Spleen (tissue), 11 donors: Measurements from ENCODE around the gene CLDN11. TPM values are rescaled to one million over a fixed set of nuclear protein-coding genes. Genes with fewer than 3 reads are reported as not detected.

Experiments used
- DNase-seq: peaks from one replicate; pipeline ENCODE4 v3.0.0-alpha.2; 2020
- H3K27ac ChIP-seq, 8 donors: fragments of 200-600 bp; sonication (generic) in 7 of 8; 1 replicate in 4 of 8; 2 replicates in 4 of 8; pipeline versions ENCODE4 v1.5.0 to v1.8.0; 2016 to 2021; ENCODE audit warnings: inconsistent platforms in 4 of 8, mild to moderate bottlenecking in 4 of 8, moderate library complexity in 1 of 8
- H3K27me3 ChIP-seq, 7 donors: fragments of 200-600 bp; sonication (generic) in 6 of 7; replicated peaks in 1 of 7; 1 replicate in 4 of 7; 2 replicates in 3 of 7; pipeline versions ENCODE4 v1.5.0 to v1.8.0; 2016 to 2021; ENCODE audit warnings: inconsistent platforms in 3 of 7, mild to moderate bottlenecking in 1 of 7
- H3K36me3 ChIP-seq, 6 donors: fragments of 200-600 bp; sonication (generic) in 5 of 6; 1 replicate in 4 of 6; 2 replicates in 2 of 6; pipeline versions ENCODE4 v1.5.0 to v1.8.0; 2016 to 2021; ENCODE audit warnings: inconsistent platforms in 2 of 6
- H3K4me1 ChIP-seq, 6 donors: fragments of 200-600 bp; sonication (generic) in 5 of 6; 1 replicate in 3 of 6; 2 replicates in 3 of 6; pipeline versions ENCODE4 v1.5.0 to v1.8.0; 2016 to 2021; ENCODE audit warnings: inconsistent platforms in 3 of 6
- H3K4me3 ChIP-seq, 8 donors: fragments of 200-600 bp; sonication (generic) in 7 of 8; 1 replicate in 4 of 8; 2 replicates in 4 of 8; pipeline versions ENCODE4 v1.5.0 to v1.8.0; 2016 to 2021; ENCODE audit warnings: inconsistent platforms in 4 of 8, mild to moderate bottlenecking in 4 of 8, moderate library complexity in 2 of 8
- H3K9me3 ChIP-seq, 8 donors: fragments of 200-600 bp; sonication (generic) in 7 of 8; 1 replicate in 4 of 8; 2 replicates in 4 of 8; pipeline versions ENCODE4 v1.5.0 to v1.8.0; 2016 to 2021; ENCODE audit warnings: inconsistent platforms in 4 of 8
- POLR2A ChIP-seq, 3 donors: fragments of 450-650 bp; IDR thresholded peaks; one replicate each; pipeline ENCODE4 v1.5.1; 2017; ENCODE audit warnings: antibody characterized with exemption in 3 of 3, mild to moderate bottlenecking in 1 of 3
- POLR2AphosphoS5 ChIP-seq, 3 donors: sonication (generic); formaldehyde crosslinking; IDR thresholded peaks; one replicate each; pipeline ENCODE4 v1.5.1; 2017; ENCODE audit warnings: antibody characterized with exemption in 3 of 3
- WGBS, 5 donors: extraction: QIAGEN DNeasy Blood & Tissue Kit in 3 of 5; methylation state at CpG; one replicate each; pipeline versions ENCODE4 v1.1.5 to v1.1.7; 2013 to 2018; 5-methylcytosine and 5-hydroxymethylcytosine counted together
- intact Hi-C: fragments of 100-400 bp; cut with DNase I; formaldehyde crosslinking; loops from one replicate; pipeline ENCODE4 v1.15.0; 2023; ENCODE audit warnings: low total_unique reads
- polyA plus RNA-seq, 3 donors: library from polyadenylated mRNA; stranded (reverse); fragments of 200-250 nt; gene quantifications; one replicate each; pipeline ENCODE4 v1.2.1, GENCODE V29; 2013
- total RNA-seq, 7 donors: library from RNA; depleted of rRNA in 3 of 7; stranded (reverse); fragments of >200 nt in 3 of 7; fragmentation: NEBNext Ultra II Directional in 4 of 7; extraction: Animal tissue kit (Norgen Biotek cat#: 25700) in 4 of 7; gene quantifications; one replicate each; pipeline versions ENCODE4 v1.1.0 to v1.2.1, GENCODE V29; 2016 to 2021
- TF ChIP-seq, protein P1 (sequence below), 11 experiments: fragments of 200-600 bp in 7 of 11; fragments of 450-650 bp in 4 of 11; sonication (generic) in 4 of 11; IDR thresholded peaks in 8 of 11; conservative IDR thresholded peaks in 3 of 11; 1 replicate in 7 of 11; 2 replicates in 4 of 11; pipeline versions ENCODE4 v1.4.0 to v1.8.0; 2016 to 2021; ENCODE audit warnings: antibody characterized with exemption in 11 of 11, inconsistent platforms in 4 of 11, mild to moderate bottlenecking in 1 of 11
- donor health status: healthy with polysubstance abuse.
- donor health status: DM: no; HTN: no; CAD: no; lungs with moderate emphysema.
- donor health status: DM: no; HTN: no; CAD: no.
- donor health status: Bipolar disorder and iron deficiency.
- donor health status: healthy.
- donor health status: DM: no; HTN: no; CAD: no.
- donor health status: DM: yes; HTN: yes; CAD: no.

Gene CLDN11
- total and polyA plus RNA-seq, 10 donors: 0.70 to 10.7 (median 4.1) TPM

DNA sequence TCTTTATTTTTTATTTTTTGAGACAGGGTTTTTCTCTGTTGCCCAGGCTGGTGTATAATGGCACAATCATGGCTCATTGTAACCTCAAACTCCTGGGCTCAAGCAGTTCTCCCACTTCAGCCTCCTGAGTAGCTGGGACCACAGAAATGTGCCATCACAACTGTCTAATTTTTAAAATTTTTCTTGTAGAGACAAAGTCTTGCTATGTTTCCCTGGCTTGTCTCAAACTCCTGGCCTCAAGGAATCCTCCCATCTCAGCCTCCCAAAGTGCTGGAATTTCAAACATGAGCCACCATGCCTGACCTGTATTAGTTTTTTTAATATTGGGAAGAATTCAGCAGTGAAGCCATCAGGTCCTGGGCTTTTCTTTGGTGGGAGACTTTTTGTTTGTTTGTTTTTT lies 13.6 kb upstream of the CLDN11 start:
- H3K4me3 ChIP-seq: no peak overlapping the region
- no peaks in the 10 kb centered on the region for H3K9me3 ChIP-seq
- H3K27me3 ChIP-seq: no peaks in the 10 kb centered on the region
- H3K4me1 ChIP-seq: no peaks in the 10 kb centered on the region
- no peak overlapping the region for H3K27ac ChIP-seq
- intact Hi-C loops: no loop called here
- DNase-seq: no peak
- TF ChIP-seq POLR2A (IDR thresholded peaks at IDR 0.05) (no peak), POLR2AphosphoS5 (IDR thresholded peaks at IDR 0.05) (no peak)
- TF ChIP-seq, protein P1, sequence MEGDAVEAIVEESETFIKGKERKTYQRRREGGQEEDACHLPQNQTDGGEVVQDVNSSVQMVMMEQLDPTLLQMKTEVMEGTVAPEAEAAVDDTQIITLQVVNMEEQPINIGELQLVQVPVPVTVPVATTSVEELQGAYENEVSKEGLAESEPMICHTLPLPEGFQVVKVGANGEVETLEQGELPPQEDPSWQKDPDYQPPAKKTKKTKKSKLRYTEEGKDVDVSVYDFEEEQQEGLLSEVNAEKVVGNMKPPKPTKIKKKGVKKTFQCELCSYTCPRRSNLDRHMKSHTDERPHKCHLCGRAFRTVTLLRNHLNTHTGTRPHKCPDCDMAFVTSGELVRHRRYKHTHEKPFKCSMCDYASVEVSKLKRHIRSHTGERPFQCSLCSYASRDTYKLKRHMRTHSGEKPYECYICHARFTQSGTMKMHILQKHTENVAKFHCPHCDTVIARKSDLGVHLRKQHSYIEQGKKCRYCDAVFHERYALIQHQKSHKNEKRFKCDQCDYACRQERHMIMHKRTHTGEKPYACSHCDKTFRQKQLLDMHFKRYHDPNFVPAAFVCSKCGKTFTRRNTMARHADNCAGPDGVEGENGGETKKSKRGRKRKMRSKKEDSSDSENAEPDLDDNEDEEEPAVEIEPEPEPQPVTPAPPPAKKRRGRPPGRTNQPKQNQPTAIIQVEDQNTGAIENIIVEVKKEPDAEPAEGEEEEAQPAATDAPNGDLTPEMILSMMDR (IDR thresholded peaks at IDR 0.05 in 8 of 11, conservative IDR thresholded peaks at IDR 0.05 in 3 of 11): no peak
- no peaks in the 10 kb centered on the region for H3K36me3 ChIP-seq

DNA sequence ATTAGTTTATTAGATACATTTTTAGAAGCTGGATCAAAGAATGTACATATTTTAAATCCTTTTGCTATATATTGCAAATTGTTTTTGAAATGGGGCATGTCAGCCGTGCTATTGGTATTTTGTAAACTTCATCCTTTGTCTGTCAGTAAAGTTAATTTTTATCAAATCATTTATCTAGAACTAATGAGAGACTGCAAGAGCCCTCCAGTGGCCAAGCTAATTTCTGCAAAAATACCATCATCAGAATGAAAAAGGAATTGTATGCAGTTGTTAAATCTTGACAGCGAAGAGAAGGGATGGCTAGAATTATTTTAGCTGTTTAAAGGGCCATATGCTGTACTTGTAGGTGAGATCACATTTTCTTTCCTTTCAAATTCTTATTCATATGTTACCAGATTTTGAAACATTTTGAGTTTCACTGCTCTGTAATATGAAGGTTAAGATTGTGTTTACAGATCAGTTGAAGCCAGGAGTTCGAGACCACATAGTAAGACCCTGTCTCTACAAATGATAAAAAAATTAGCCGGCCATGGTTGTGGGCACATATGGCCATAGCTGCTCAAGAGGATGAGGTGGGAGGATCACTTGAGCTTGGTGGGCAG lies 8.1 kb upstream of the CLDN11 start:
- DNase-seq: no peak
- no peaks in the 10 kb centered on the region for H3K9me3 ChIP-seq
- H3K36me3 ChIP-seq: no peaks in the 10 kb centered on the region
- TF ChIP-seq, protein P1 (IDR thresholded peaks at IDR 0.05 in 8 of 11, conservative IDR thresholded peaks at IDR 0.05 in 3 of 11): peak in 7 of 11 experiments; percentile 18 to 50 (median 45)
- TF ChIP-seq POLR2AphosphoS5 (IDR thresholded peaks at IDR 0.05): no peak
- H3K27ac ChIP-seq: no peak overlapping the region
- WGBS, 5 donors: 63 to 75% (median 66%) methylated on average over 4 of the region's 4 CpGs
- H3K4me1 ChIP-seq: no peaks in the 10 kb centered on the region
- intact Hi-C loops: loop anchor here (5.0 kb wide), 2 partner anchors 98 to 402 kb away; no protein-coding TSS in a partner anchor
- H3K4me3 ChIP-seq: no peak overlapping the region
- no peaks in the 10 kb centered on the region for H3K27me3 ChIP-seq

DNA sequence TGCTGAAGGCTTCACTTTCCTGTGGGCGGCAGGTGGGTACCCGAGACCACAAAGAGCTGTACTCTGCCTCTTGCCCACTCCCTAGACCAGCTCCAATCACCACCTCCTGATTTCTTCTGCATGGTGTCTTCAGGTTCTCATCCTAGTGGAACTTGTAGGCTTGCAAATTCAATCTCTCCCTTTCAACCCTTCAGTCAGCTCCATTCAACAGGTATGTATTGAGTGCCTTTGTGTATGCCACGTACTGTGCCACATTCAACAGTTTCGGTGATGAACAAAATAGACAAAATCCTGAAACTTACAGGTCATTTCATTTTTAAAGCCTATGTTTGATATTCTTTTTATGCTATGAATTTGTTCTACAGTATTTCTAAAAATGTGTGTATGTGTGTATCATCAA lies 5.4 kb upstream of the CLDN11 start:
- Histone ChIP-seq H3K9me3 (no peaks in the 10 kb centered on the region), H3K4me1 (peaks cover 0 to 5% (median 3%) of the 10 kb centered on the region in 6 donors), H3K36me3 (no peaks in the 10 kb centered on the region), H3K27ac (no peak overlapping the region), H3K27me3 (peaks cover 0 to 9% (median 4%) of the 10 kb centered on the region in 7 donors), H3K4me3 (no peak overlapping the region)
- TF ChIP-seq POLR2AphosphoS5 (IDR thresholded peaks at IDR 0.05): no peak
- TF ChIP-seq, protein P1 (IDR thresholded peaks at IDR 0.05 in 8 of 11, conservative IDR thresholded peaks at IDR 0.05 in 3 of 11): no peak
- TF ChIP-seq POLR2A (IDR thresholded peaks at IDR 0.05): no peak
- DNase-seq: no peak
- intact Hi-C loops: loop anchor here (5.0 kb wide), 2 partner anchors 101 to 399 kb away; no protein-coding TSS in a partner anchor
- WGBS, 5 donors: 94 to 98% (median 96%) methylated on average over 4 of the region's 4 CpGs

DNA sequence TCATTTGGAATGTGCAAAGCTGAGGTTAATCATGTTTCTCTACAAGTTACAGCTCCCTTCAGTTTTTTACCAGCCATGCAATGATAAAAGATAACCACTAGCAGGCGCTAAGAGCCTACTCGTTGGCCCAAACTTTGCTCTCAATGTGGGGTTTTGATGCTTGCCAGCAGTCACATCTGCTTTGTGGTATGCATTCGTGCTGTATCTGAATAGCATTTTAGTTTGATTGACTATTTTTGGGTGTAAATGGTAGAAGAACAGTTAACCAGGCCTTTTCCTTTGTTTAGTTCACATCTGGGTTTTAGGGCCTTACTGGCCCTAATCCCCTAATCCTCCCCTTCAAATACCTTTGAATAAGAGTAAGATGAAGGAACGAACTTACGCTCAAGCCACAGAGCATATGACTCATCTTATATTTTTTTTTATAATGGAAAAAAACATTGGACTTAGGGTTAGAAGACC lies 4.4 kb upstream of the CLDN11 start:
- H3K27me3 ChIP-seq: peaks cover 0 to 18% (median 14%) of the 10 kb centered on the region in 7 donors
- TF ChIP-seq, protein P1 (IDR thresholded peaks at IDR 0.05 in 8 of 11, conservative IDR thresholded peaks at IDR 0.05 in 3 of 11): peak in 10 of 11 experiments; percentile 54 to 86 (median 78)
- TF ChIP-seq POLR2AphosphoS5 (IDR thresholded peaks at IDR 0.05): no peak
- WGBS, 5 donors: 34 to 40% (median 36%) methylated on average over 5 of the region's 5 CpGs

More for the DNA sequence above, 4.4 kb upstream of the CLDN11 start:
- DNase-seq: no peak
- Histone ChIP-seq H3K4me3 (no peak overlapping the region), H3K9me3 (no peaks in the 10 kb centered on the region), H3K4me1 (peaks cover under 1 to 15% (median 12%) of the 10 kb centered on the region in 6 donors), H3K36me3 (no peaks in the 10 kb centered on the region), H3K27ac (no peak overlapping the region)
- intact Hi-C loops: loop anchor here (5.0 kb wide), 2 partner anchors 102 to 398 kb away; no protein-coding TSS in a partner anchor
